GM19372 (cell line): ENCODE measurements around the gene RELL1.
"Not testable (repeated sequence)": the region's sequence is repeated elsewhere in the genome, so short reads cannot be mapped to it uniquely, and the experiment has no call there.

ENCODE experiments used
- ATAC-seq: cut with Tn5 transposase; IDR thresholded peaks from one replicate; pipeline ENCODE4 v1.9.1; 2021; ENCODE audit warnings: mild to moderate bottlenecking, low read depth, moderate library complexity; ENCODE audit not compliant: unreplicated experiment

RELL1 gene

DNA sequence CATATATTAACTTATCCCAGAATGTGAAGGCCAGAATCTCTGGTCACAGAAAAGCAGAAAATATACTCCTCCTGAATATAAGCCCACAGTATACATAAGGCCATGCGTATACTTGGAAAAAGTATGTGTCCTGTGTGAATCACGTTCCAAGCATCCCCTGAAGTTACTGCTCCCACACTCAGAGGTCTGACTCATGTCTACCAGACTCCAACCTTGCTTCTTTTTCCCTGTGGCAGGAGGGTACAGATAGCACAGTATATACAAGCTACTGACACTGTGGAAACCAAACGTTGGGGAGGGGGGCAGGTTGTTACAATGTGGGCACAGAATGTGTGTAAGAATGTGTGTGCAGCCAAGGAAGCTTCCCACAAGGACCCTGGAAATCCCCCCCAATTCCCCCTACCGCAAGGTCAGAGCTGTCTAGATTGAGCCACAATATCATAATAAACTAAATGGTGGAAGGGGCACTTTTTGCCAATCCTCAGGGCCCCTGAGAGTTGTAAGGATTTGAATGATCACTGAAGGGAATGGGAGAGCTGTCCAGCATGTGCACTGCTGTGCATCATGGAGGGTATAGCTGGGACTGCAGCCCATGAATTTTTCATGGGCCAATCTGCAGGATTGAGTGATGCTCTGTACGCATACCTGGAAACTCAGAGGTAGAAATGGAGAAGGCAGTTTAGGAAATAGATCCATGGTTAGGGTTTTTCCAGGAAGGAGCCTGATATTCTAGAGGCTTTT is 7.4 kb upstream of the RELL1 start:
- no peak for ATAC-seq

DNA sequence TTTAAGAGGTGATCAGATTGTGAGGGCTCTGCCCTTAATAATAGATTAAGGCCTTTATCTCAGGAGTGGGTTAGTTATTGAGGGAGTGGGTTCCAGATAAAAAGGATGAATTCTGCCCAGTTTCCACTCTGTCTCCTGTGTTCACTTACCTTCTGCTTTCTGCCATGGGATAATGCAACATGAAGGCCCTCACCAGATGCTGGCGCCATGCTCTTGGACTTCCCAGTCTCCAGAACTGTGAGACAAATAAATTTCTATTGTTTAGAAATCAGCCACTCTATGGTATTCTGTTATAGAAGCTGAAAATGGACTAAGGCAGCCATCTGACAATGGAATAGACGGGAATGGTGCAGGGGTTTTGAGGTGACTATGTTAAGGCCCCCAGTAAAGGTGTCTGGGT is 6.9 kb upstream of the RELL1 start:
- no peak for ATAC-seq

DNA sequence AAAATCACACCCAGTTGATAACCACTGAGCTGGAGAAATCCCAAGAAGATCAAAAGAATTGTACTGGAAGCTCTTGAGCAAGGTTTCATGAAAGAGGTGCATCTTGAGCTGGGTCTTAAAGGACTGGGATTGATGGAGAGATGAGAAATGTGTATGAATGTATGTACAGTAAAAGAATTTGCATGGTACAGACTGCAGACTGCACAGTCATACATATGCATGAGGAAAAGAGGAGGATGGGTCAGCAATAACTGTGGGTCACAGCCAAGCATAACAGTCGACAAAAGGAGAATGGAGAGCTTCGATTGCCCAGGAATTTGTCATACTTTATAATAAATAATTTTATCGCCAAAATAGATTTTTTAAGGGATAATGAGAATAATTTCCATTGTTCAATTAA is 4.8 kb upstream of the RELL1 start:
- ATAC-seq = no peak

DNA sequence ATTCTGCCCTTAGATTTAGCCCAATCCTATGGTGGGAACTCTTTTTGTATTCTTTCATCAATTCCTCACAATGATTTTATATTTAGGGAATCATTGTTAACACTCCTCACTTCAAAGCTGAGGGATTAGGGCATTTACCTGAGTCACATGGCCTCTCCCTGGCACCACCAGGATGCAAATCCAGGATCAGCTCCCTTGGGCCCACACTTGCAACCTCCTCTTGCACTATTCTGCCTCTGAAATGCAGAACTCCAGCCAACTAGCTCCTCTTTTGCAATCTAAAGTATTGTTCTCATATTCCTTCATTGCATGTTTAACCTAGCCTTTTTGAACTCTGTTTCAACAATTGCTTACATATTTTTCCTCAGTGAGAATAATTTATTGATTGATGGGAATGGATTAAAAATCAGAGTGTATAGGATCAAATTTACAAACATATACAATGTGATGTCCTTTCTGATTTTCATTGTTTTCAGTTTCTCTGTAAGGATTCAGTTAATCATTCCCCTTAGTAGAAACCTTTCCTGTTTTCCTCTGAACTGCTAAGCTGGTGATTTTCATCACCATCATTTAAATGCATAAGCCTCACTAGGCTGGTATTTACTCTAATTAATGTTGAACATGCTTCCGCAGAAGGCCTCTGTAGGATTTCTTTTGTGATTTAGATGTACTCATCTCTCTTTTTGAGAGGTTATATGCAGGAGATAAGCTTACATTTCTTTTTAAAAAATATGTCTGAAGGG is 3.3 kb upstream of the RELL1 start:
- no peak for ATAC-seq

DNA sequence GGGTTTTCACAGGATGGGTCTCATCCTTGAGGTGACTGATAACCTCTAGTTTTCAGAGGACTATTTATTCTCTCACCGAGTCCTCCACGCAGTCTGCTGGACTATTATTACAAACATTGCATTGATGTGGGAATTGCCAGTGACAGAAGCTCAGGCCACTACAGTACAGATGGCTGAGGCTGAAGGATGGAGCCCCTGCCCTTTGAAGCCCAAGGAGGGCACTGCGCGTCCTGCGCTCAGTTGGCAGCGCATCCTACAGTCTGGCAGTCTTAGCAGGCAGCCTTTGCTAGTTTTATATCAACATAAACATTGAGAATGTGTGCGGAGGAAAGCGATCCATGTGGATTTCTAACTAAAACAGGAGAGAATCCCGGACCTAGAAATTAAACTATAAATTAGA is 1.5 kb upstream of the RELL1 start:
- ATAC-seq = no peak

DNA sequence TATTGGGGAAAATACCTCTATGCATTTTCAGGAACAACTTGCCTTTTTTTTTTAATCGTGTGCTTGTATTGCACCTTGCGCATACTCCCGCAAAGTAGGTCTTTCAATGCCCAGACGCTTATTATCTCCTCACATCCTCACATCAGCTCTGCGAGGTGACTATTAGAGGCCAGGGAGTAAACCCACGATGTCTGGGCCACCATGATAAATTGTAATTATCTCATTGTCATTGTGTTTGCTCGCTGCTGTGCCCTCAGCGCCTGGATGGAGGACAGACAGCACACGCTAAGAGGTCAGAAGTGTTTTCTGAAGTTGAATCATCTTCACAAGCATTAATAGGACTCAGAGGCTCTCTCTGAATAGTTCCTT is 1.0 kb upstream of the RELL1 start:
- no peak for ATAC-seq

DNA sequence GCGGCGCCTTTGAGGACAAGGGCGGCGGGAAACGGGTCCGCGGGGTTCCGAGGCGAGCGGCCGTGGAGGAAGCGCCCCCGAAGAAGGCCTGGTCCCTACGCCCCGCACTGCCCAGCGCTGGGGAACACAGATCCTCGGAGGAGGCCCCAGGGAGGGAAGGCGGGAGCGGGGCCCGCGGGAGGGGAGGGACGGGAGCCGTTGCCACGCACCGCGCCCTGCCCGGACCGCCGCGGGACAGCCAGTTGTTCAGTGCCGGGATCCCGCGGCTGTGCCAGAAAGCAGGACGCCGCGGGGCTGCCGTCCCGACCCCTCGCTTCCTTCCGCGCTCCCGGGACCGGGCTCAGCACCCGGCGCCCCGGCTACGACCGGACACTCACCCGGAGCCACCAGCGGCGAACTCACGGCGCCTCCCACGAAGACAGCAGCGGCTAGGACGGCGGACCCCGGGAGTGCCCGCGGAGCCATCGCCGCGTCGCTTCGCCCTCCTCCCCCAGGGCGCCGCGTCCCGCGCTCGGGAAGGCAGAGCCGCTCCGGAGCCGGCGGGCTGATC is 278 bp downstream of the RELL1 start:
- peak; percentile 30 for ATAC-seq

DNA sequence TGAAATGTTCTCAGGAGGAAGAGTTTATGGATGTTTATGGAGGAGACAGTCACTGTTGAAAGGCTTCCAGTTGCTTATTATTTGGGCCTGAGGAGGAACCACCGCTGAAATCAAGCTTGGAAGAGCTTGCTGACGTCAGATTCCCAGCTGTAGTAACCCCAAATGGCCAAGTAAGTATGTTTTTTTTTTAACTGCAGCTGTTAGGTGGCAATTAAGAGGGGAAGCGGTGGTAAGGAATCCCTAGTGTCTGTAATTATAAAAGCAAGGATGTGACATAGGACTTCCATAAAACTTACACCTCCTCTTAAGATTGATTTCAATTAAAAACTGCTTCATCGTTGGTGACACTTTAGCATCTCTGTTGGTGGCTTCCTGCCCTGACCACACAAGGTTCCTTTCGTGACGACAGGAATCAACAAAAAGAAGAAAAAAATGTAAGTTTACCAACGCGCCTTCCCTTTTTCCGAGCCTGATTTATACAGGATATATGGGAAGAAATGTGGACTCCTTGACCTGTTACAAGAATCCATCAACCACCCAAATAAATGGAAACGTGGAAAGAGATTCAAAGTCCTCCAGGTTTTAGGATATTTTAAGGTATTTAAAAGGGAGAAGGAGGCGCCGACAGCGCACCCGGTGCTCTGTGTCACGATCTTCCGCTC is 884 bp downstream of the RELL1 start:
- no peak for ATAC-seq

DNA sequence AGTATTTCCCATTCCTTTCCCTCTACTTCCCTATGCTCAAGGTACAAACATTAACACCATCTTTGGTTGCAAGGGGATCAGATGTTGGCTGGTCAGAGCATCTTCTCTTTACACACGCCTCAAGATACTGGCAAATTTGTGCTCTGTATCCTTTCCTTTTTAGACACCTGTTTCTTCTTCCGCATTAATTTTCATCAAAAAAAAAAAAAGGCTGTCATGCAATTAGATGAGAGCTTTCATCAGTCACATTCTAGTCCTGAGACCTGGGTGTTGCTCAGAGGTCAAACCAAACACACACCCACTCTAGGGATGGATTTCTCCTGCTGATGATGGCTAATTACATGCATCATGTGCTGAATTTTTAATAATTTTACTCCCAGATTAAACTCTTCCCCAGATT is 2.0 kb downstream of the RELL1 start:
- no peak for ATAC-seq

DNA sequence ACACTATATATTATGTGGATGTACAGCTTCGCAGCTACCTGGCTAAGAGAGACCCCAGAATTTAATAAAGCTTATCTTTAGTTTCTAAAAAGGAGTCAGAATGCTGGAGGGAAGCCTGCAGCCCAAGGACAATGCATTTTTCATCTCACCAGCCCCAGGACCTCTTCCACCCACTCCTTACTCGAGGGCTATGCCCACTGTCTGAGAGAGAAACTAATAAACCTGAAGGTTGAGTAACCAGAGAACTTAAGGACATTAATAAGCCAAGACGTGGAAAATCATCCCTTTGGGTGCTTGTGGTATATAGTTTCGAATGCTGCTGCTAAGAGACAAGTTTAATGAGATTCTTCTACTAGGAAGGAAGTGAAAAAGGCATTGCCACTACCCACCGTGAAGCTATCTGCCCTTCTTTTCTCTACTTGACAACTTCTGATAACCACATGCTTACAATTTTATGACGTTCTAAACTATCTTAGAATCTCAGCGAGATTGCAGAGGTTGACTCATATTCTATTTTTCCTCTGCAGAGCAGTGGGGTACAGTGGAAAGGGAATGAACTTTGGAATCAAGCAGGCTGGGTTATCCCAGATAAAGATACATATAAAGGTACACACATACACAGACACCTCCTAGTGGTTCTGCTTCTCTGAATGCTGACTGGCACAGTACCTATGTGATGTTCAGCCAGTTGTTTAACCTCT is 3.3 kb downstream of the RELL1 start:
- ATAC-seq = no peak

DNA sequence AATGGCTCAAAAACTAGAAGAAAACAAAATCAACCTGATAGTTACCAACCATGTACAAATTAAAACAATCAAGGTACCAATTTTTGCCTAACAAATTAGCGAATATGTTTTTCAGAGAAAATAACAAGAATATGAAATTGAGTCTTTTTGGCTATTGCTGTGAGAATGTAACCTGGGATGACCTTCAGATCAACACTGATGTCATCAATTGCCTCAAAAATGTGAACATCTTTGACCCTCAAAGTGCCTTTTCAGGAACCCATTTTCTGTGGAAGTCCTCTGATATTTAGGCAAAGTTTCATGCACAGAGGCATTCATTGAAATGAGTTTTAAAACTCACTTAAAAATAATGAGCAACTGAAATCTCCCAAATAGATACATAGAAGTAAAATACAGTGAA is 6.1 kb downstream of the RELL1 start:
- no peak for ATAC-seq

DNA sequence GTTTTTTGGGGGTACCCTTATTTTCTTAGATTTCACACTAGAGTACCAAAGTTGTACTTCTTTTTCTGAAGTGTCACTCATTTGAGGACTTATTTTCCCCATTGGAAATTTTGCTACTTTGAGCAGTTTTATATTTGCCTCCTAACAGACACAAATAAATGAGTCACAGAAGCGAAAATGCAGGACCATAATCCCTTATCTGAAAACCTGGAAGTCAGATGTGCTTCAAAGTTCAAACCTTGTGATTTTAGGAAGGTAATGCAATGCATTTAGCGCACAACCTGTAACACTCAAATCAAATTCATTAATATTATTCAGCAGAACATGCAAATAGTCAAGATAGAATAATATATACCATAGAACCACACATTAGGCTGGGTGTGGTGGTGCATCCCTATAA is 6.9 kb downstream of the RELL1 start:
- no peak for ATAC-seq

DNA sequence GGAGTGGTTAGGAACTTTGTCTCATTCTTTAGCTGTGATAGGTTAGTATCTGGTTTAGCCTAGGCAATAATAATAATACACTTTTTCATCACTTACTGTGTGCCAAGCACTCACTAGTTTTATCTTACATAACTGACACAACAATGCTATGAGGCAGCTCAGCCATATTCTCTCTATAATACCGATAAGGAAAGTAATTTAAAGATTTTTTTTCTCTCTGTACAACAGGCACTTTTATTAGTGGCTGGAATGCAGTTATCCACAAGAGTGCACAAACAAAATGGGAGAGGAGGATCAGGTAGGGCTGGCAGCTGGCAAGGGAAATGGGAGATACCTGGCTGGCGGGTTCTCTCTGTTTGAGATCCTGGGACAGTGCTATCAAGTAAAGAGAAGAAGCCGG is 7.6 kb downstream of the RELL1 start:
- no peak for ATAC-seq

DNA sequence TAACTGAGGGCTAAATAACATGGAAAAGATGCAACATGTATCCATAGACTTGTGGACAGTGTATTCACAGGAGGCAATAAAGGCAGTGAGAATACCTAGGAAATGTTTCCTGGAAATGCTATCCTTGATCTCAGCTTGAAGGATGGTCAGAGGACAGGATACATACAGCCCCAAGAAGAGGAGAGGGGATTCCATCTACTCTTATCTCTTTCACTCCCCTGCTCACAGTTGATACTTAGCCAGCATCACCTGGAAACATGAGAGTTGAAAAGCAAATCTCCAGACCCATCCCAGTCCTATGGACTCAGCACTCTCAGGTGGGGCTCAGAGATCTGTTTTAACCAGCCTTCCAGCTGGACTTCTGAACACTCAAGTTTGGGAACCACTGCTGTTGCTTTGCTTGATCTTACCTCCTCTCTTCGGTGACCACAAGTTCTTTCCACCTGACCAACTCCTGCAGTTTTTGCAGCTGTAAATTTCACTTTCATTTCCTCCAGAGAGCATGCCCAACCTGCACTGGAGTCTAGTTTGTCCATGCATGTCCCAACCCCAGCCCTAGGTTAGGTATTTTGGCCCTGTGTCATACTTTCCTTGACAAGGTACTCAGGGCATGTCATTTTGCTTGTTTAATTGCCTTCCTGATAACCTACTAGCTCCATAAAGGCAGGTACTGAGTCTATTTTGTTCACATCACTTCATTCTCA is 10.4 kb downstream of the RELL1 start:
- peak; percentile 92 for ATAC-seq

DNA sequence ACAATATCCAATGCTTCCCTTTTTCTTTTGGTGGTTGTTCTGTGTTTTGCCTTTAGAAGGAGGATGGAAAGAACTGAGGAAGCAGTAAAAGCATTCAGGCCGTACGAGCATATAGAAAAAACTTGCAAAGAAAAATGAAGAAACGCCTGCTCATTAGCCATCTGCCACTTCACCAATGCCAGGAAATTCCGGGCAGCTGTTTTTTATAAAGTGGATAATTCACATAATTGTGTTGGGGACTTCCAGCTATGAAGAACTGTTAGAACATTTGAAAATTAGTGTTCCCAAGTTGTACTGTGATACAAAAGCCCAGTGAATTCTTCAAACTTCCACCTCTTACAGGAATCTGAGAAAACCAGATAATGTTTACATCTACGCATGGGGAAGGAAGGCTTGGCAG is 11.7 kb downstream of the RELL1 start:
- ATAC-seq = no peak

DNA sequence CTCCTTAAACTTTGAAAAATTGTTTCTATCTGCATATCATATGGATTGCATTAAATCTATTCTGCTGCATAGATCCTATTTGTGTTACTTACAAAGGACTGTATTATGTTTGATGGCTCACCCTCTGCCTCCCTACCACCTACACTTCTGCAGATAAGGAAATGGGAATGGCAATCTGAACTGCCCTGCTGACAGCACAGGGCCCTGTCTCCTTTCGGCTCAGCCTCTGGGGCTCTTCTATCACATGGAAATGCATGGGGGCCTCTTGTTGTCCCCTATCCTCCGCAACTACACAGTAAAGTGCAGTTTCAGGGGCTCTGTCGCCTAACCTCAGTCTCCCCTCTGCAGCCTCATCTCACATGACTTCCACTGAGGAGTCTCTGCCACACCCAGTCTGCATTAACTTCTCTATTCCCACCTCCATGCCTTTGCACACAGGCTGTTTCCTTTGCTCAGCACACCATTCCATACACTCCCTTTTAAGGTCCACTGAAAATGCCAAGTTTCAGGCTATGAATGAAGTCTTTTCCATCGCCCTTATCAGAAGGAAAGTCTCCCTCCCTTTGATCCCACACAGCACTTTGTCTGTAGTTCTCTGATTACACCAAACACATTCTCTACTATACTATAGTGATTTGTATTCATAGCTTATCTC is 12.5 kb downstream of the RELL1 start:
- ATAC-seq = no peak

DNA sequence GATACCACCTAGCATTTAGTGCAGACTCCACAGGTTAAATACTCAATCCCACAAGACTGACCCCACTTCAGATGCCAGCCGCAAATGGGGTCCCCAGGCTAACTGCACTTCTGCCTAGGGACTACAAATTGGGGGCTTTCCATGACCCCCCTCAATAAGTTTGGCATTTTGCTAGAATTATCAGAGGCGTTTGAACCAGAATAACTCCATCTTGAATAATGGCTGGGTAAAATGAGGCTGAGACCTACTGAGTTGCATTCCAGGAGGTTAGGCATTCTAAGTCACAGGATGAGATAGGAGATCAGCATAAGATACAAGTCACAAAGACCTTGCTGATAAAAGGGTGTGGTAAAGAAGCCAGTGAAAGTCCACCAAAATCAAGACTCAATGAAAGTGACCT is 15.1 kb downstream of the RELL1 start:
- no peak for ATAC-seq

DNA sequence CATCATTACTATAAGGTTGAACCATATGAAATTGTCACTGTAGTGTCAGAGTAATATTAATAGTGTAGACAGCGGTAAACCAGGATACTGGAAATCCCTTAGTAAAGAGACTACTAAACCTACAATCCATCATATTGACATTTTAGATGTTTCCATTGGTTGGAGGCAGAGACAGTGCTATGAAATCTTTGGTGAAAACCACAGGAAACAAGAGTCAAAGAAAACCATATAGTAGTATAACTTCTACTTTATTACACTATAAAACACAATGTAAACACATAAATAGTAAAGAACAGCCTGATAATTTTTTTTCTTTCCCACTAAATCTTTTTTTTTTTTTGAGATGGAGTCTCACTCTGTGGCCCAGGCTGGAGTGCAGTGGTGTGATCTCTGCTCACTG is 15.9 kb downstream of the RELL1 start:
- no peak for ATAC-seq

DNA sequence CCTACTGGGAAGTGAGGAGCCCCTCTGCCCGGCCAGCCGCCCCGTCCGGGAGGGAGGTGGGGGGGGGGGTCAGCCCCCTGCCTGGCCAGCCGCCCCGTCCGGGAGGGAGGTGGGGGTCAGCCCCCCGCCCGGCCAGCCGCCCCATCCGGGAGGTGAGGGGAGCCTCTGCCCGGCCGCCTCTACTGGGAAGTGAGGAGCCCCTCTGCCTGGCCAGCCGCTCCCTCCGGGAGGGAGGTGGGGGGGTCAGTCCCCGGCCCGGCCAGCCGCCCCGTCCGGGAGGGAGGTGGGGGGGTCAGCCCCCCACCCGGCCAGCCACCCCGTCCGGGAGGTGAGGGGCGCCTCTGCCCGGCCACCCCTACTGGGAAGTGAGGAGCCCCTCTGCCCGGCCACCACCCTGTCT is 17.1 kb downstream of the RELL1 start:
- not testable (repeated sequence) for ATAC-seq
